SK-N-MC (cell line): ENCODE data around the gene ELAC2.

Source experiments
- EZH2 ChIP-seq: fragments of 200-600 bp; sonication (generic); IDR thresholded peaks from one replicate; pipeline ENCODE4 v1.6.1; 2017; ENCODE audit warnings: antibody characterized with exemption
- POLR2AphosphoS5 ChIP-seq: IDR thresholded peaks from 2 replicates; pipeline ENCODE4 v1.6.1; 2012; ENCODE audit warnings: mild to moderate bottlenecking, low read depth, low read length, borderline replicate concordance

DNA sequence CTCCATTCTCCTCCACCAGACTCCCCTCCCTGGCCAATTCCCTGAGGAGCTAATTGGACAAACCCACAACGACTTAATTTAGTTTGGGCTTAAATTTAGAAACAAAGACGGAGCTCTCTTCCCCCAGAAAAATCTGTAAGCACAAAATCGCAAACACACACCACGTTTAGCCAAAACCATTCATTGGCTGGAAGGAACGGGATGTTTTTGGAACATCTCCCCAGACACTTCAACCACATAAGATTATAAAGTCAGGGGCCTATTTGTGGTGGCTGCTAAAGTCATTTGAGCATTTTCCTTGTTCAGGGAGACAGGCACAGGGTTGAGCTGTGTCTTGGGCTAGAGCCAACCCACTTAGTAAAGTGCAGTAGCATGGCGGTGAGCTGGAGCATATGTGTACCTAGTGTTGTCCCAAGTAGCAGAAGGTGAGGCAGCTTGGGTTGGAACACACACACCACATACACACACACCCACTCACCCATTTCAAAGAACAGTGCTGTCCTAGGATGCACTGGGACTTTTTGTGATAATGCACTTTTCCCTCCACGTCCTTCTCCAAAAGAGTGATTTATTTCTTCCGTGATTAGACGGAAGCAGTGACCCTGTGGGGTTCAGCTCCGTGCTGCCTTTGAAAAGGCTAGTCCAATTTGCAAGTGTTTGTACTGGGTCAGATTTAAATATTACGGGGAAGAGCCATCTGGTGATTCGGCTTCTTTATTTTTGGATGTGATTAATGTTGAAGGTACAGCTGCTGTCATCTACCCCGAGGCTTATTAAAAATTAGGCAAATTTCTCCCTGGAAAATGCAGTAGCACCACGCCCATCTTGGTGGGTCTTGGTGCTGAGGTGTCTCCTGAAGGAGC is 32.2 kb downstream of the ELAC2 start:
- TF ChIP-seq EZH2 (no peak), POLR2AphosphoS5 (no peak)
